Activated naive CD8-positive, alpha-beta T cell (primary cell): ENCODE data around the gene SFPQ.
"Not testable (repeated sequence)": the region's sequence is repeated elsewhere in the genome, so short reads cannot be mapped to it uniquely, and the experiment has no call there.

Experiments used
- H3K27ac Mint-ChIP-seq: one replicate; pipeline ENCODE4 v1.8.0; 2021; ENCODE audit warnings: mixed read lengths
- H3K27me3 Mint-ChIP-seq: one replicate; pipeline ENCODE4 v1.8.0; 2021; ENCODE audit warnings: mixed read lengths
- H3K36me3 Mint-ChIP-seq: one replicate; pipeline ENCODE4 v1.8.0; 2021; ENCODE audit warnings: mixed read lengths
- H3K4me1 Mint-ChIP-seq: one replicate; pipeline ENCODE4 v1.8.0; 2021; ENCODE audit warnings: low read depth, mixed read lengths
- H3K4me3 Mint-ChIP-seq: one replicate; pipeline ENCODE4 v1.8.0; 2021; ENCODE audit warnings: mild to moderate bottlenecking, mixed read lengths
- H3K9me3 Mint-ChIP-seq: one replicate; pipeline ENCODE4 v1.8.0; 2021; ENCODE audit warnings: low read depth, mixed read lengths

SFPQ gene, protein sequence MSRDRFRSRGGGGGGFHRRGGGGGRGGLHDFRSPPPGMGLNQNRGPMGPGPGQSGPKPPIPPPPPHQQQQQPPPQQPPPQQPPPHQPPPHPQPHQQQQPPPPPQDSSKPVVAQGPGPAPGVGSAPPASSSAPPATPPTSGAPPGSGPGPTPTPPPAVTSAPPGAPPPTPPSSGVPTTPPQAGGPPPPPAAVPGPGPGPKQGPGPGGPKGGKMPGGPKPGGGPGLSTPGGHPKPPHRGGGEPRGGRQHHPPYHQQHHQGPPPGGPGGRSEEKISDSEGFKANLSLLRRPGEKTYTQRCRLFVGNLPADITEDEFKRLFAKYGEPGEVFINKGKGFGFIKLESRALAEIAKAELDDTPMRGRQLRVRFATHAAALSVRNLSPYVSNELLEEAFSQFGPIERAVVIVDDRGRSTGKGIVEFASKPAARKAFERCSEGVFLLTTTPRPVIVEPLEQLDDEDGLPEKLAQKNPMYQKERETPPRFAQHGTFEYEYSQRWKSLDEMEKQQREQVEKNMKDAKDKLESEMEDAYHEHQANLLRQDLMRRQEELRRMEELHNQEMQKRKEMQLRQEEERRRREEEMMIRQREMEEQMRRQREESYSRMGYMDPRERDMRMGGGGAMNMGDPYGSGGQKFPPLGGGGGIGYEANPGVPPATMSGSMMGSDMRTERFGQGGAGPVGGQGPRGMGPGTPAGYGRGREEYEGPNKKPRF

DNA sequence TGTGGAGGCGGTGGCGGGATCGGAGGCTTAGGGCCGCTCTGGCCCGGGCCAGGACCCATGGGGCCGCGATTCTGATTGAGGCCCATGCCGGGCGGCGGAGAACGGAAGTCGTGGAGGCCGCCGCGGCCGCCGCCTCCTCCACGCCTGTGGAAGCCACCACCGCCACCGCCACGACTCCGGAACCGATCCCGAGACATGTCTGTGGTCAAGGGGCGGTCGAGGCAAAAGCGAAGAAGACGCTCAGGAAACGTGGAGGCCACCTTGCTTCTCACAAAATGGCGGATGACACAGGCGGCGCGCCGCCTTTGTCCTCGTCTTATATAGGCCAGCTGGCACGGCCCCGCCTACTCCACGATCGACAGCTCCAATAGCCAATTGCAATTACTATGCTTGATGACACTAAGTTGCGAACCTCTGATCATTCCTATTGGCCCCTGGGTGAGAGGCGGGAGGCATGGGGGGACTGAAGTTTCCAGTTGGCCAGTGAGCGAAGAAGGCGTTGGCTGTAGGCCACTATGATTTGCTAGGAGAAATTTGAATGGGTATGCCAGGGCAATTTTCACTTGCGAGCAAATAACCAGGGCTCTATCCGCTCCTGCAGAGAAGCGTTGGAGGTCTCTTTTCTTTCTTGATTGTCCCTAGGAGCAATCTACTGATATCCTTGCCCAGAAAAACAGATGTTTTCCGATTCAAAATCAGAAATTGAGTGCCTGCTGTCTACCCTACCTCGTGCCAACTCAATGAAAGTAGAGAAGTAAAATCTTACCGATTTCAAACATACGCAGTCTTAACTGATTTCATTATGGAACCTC lies at the start of gene SFPQ:
TSS of gene SFPQ (minus strand) at position 293 of the 812 bp plus-strand sequence. CDS start at position 197, 96 bp downstream.
- peaks cover 38% of the 10 kb centered on the region for H3K4me1 Mint-ChIP-seq
- H3K27me3 Mint-ChIP-seq: no peaks in the 10 kb centered on the region
- H3K36me3 Mint-ChIP-seq: peaks cover 28% of the 10 kb centered on the region
- H3K9me3 Mint-ChIP-seq: no peaks in the 10 kb centered on the region
- H3K27ac Mint-ChIP-seq: peak within 1 kb of the TSS; percentile 96
- peak within 1 kb of the TSS; percentile 97 for H3K4me3 Mint-ChIP-seq

DNA sequence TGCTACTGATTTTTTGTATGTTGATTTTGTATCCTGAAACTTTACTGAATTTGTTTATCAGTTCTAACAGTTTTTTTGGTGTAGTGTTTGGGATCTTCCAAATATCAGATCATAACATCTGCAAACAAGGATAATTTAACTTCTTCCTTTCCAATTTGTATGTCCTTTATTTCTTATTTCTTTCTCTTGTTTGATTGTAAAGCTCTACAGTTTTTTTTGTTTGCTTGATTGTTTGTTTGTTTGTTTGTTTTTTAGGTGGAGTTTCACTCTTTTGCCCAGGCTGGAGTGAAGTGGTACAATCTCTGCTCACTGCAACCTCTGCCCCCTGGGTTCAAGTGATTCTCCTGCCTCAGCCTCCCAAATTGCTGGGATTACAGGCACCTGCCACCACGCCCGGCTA lies 43.8 kb upstream of the SFPQ start:
- not testable (repeated sequence) for H3K9me3 Mint-ChIP-seq, H3K4me1 Mint-ChIP-seq, H3K27me3 Mint-ChIP-seq, H3K4me3 Mint-ChIP-seq, H3K36me3 Mint-ChIP-seq, H3K27ac Mint-ChIP-seq

DNA sequence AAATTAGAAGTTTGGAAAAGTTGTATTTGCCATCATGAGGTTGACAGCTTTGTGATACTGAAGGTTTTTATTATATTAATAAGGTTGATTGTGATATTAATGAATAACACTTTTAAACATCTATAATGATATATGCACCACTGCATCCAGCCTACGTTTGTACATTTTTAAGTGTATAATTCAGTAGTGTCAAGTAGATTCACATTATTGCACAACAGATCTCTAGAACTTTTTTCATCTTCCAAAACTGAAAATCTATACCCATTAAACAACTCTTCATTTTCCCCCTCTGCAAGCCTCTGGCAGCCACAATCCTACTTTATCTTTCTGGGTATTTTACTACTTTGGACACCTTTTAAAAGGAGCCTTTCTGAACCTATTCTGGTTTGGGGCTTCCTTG lies 38.3 kb upstream of the SFPQ start:
- no peaks in the 10 kb centered on the region for H3K27me3 Mint-ChIP-seq
- no peak overlapping the region for H3K4me3 Mint-ChIP-seq
- peaks cover 6% of the 10 kb centered on the region for H3K4me1 Mint-ChIP-seq
- no peaks in the 10 kb centered on the region for H3K36me3 Mint-ChIP-seq
- no peak overlapping the region for H3K27ac Mint-ChIP-seq
- no peaks in the 10 kb centered on the region for H3K9me3 Mint-ChIP-seq

DNA sequence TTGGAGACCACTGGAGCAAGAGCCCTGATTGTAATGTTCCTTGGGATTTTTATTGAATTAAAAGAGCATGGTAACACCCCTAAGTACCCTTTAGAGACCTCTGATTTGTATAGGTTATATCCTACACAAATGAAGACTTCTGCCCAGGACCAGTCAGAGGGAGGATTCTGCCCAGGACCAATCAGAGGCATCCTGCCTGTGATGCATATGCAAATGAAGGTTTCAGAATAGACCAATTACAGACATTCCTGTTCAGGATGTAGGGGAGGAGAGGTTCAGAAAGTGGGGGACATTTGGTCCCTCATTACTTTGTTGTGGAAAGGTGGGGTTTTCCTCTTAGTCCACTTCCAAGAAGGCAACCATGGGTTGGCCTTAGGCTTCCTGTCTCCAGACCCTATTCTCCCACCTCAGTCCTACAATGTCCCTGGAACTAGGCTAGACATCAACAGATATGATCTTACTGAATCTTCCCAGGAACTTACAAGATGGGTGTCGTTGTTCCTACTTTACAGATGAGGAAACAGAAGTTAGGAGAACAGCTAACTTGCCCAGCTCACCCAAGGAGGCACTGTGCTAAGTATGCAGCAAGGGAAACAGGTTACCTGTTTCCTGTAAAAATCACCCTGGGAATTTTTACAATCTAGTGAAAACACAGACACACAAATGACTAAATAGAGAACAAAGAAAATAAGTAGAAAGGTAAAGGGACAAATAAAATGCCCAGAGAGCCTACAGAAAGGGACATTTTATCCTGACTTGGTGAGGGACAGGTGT lies 36.8 kb upstream of the SFPQ start:
- Mint-ChIP-seq H3K27me3 (no peaks in the 10 kb centered on the region), H3K4me3 (no peak overlapping the region), H3K36me3 (no peaks in the 10 kb centered on the region), H3K9me3 (no peaks in the 10 kb centered on the region), H3K27ac (no peak overlapping the region), H3K4me1 (peaks cover 6% of the 10 kb centered on the region)

- Mint-ChIP-seq H3K27ac (no peak overlapping the region), H3K27me3 (no peaks in the 10 kb centered on the region), H3K4me3 (no peak overlapping the region), H3K4me1 (peaks cover 6% of the 10 kb centered on the region), H3K9me3 (no peaks in the 10 kb centered on the region), H3K36me3 (no peaks in the 10 kb centered on the region)
Observed at GRCh38 chr1:35226546-35226945, 33.6 kb upstream of the SFPQ start.

- H3K9me3 Mint-ChIP-seq: no peaks in the 10 kb centered on the region
- no peaks in the 10 kb centered on the region for H3K27me3 Mint-ChIP-seq
- H3K4me1 Mint-ChIP-seq: no peaks in the 10 kb centered on the region
- H3K27ac Mint-ChIP-seq: no peak overlapping the region
- H3K36me3 Mint-ChIP-seq: no peaks in the 10 kb centered on the region
- H3K4me3 Mint-ChIP-seq: no peak overlapping the region
Observed at GRCh38 chr1:35223084-35223630, 30.2 kb upstream of the SFPQ start.

DNA sequence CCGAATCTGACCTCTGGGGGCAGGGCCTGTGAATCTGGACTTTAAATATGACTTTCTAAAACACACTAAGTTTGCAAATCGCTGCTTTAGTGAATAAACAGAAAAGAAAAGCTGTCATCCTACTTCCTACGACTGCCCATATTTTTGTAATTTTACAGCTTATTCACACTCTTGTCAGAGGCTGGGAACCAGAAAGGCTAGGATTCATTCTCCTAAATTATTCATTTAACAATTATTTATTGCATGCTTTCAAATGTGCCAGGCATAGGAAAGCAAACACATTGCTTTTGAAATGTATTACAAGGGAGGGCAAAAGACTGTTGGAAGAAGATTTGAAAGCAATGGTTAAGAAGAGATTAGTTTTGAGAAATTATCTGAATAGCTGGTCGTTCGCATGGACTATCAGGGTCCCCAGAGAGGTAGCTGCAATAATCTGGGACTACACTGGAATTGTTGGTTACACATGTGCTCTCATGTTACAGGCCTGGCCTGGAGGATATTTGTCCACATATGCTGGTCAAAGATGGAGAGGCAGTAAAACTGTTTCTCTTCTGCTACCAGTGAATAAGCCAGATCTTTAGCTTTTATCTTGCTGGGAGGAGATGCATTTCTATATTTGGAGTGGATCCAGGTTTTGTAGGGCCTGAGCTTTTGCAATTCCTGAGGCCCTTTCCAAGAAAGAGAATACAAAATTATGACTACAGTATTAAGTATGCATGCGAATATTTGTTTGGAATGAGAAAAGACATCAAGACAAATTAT lies 29.6 kb upstream of the SFPQ start:
- no peaks in the 10 kb centered on the region for H3K36me3 Mint-ChIP-seq
- H3K27ac Mint-ChIP-seq: no peak overlapping the region
- H3K9me3 Mint-ChIP-seq: no peaks in the 10 kb centered on the region
- no peaks in the 10 kb centered on the region for H3K4me1 Mint-ChIP-seq
- no peaks in the 10 kb centered on the region for H3K27me3 Mint-ChIP-seq
- H3K4me3 Mint-ChIP-seq: no peak overlapping the region

DNA sequence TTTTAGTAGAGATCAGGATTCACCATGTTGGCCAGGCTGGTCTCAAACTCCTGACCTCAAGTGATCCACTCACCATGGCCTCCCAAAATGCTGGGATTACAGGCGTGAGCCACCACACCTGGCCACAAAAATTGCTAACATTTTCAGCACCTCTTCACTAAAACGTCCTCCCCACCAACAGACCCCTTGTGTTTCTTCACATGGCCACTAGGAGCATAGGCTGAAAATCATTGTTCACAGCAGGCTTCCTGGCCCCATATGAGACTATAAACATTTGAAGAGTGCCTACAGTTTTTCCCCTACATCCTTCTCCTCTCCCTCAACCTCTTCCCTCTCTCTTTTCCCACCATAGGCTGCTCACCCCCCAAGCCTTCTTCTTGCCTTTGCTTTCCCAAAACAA lies 28.0 kb upstream of the SFPQ start:
- no peak overlapping the region for H3K4me3 Mint-ChIP-seq
- no peaks in the 10 kb centered on the region for H3K9me3 Mint-ChIP-seq
- no peaks in the 10 kb centered on the region for H3K27me3 Mint-ChIP-seq
- H3K4me1 Mint-ChIP-seq: no peaks in the 10 kb centered on the region
- H3K36me3 Mint-ChIP-seq: no peaks in the 10 kb centered on the region
- no peak overlapping the region for H3K27ac Mint-ChIP-seq

GRCh38 chr1:35215346-35215745 lies 22.4 kb upstream of the SFPQ start:
- peaks cover 1% of the 10 kb centered on the region for H3K4me1 Mint-ChIP-seq
- H3K27ac Mint-ChIP-seq: no peak overlapping the region
- no peaks in the 10 kb centered on the region for H3K36me3 Mint-ChIP-seq
- H3K27me3 Mint-ChIP-seq: no peaks in the 10 kb centered on the region
- H3K4me3 Mint-ChIP-seq: no peak overlapping the region
- H3K9me3 Mint-ChIP-seq: no peaks in the 10 kb centered on the region

DNA sequence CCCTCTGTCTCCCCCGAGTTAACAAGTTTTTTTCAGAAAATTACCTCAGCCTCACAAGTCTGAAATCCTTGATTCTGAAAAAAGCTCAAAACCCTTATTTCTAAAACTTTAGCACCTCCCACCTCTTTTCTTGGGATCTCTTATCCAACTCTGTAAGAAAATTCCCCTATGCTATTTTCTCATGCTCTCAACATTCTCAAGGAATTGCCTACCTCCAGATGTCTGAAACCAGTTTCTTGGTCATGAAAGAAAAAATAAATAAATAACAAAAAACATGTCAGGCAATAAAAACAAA lies 18.1 kb upstream of the SFPQ start:
- H3K27ac Mint-ChIP-seq: no peak overlapping the region
- H3K36me3 Mint-ChIP-seq: no peaks in the 10 kb centered on the region
- H3K27me3 Mint-ChIP-seq: no peaks in the 10 kb centered on the region
- no peaks in the 10 kb centered on the region for H3K9me3 Mint-ChIP-seq
- H3K4me1 Mint-ChIP-seq: peaks cover 1% of the 10 kb centered on the region
- no peak overlapping the region for H3K4me3 Mint-ChIP-seq

GRCh38 chr1:35210321-35211119 lies 17.6 kb upstream of the SFPQ start:
- Mint-ChIP-seq H3K4me1 (peaks cover 1% of the 10 kb centered on the region), H3K27ac (no peak overlapping the region), H3K9me3 (no peaks in the 10 kb centered on the region), H3K4me3 (no peak overlapping the region), H3K36me3 (no peaks in the 10 kb centered on the region), H3K27me3 (no peaks in the 10 kb centered on the region)

- Mint-ChIP-seq H3K36me3 (no peaks in the 10 kb centered on the region), H3K27me3 (no peaks in the 10 kb centered on the region), H3K9me3 (no peaks in the 10 kb centered on the region), H3K4me1 (peaks cover 5% of the 10 kb centered on the region), H3K4me3 (no peak overlapping the region), H3K27ac (no peak overlapping the region)
Observed at GRCh38 chr1:35203295-35203694, 10.3 kb upstream of the SFPQ start.

DNA sequence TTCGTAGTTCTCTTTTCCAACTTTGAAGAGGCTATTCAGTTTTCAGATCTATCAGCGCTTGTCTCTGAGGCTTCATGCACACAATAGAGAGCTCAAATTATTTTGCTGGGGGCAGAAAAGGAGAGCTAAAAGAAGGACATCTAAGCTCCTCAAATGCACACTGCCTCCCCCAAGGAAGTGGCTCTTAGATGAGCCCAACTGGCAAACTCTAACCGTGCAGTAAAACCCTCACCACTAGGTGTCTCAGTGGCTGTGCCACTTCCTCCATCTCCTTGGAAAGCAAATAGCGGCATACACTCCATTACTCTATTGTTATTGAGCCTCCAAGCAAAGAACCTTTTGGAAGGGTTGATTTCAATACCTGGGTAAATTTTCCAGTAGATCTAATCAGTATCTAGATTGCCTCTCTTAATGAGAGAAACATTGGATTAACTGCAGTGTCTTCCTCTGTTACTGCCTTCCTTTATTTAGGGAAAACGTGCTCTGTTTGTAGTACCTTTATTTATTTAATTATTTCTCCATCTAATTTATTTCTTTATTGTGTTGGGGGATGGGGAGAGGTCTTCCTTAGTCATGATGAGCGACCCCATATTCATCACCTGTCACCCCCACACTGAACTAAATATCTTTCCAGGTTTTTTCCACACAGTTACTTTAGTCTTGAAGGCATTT lies 9.2 kb upstream of the SFPQ start:
- H3K4me3 Mint-ChIP-seq: no peak overlapping the region
- no peak overlapping the region for H3K27ac Mint-ChIP-seq
- H3K9me3 Mint-ChIP-seq: no peaks in the 10 kb centered on the region
- H3K27me3 Mint-ChIP-seq: no peaks in the 10 kb centered on the region
- H3K4me1 Mint-ChIP-seq: peaks cover 5% of the 10 kb centered on the region
- no peaks in the 10 kb centered on the region for H3K36me3 Mint-ChIP-seq
